Tibial artery (tissue), 4 donors: ENCODE data around the gene COL2A1.

Source experiments
- DNase-seq, 2 donors: peaks; one replicate each; pipeline ENCODE4 v3.0.0-alpha.2; 2019
- H3K27ac ChIP-seq, 2 donors: fragments of 200-600 bp; sonication (generic) in 1 of 2; 1 replicate in 1 of 2; 2 replicates in 1 of 2; pipeline ENCODE4 v1.5.1; 2018 to 2019; ENCODE audit warnings: mild to moderate bottlenecking in 1 of 2
- H3K27me3 ChIP-seq, 2 donors: fragments of 200-600 bp; sonication (generic) in 1 of 2; one replicate each; pipeline versions ENCODE4 v1.5.1 to v1.6.0; 2016 to 2019
- H3K36me3 ChIP-seq, 3 donors: fragments of 200-600 bp; sonication (generic) in 2 of 3; one replicate each; pipeline ENCODE4 v1.5.1; 2016 to 2019; ENCODE audit warnings: mild to moderate bottlenecking in 2 of 3
- H3K4me1 ChIP-seq, 4 donors: fragments of 200-600 bp; sonication (generic) in 2 of 4; 1 replicate in 3 of 4; 2 replicates in 1 of 4; pipeline ENCODE4 v1.5.1; 2016 to 2019
- H3K4me3 ChIP-seq, 2 donors: fragments of 200-600 bp; sonication (generic) in 1 of 2; 1 replicate in 1 of 2; 2 replicates in 1 of 2; pipeline ENCODE4 v1.5.1; 2018 to 2019; ENCODE audit warnings: mild to moderate bottlenecking in 2 of 2
- H3K9me3 ChIP-seq, 3 donors: fragments of 200-600 bp; sonication (generic) in 1 of 3; one replicate each; pipeline ENCODE4 v1.5.1; 2016 to 2019
- CTCF ChIP-seq, 2 experiments: fragments of 200-600 bp in 1 of 2; fragments of 450-650 bp in 1 of 2; IDR thresholded peaks; one replicate each; pipeline ENCODE4 v1.5.1; 2017 to 2019; ENCODE audit warnings: antibody characterized with exemption in 2 of 2, mild to moderate bottlenecking in 1 of 2, moderate library complexity in 1 of 2
- intact Hi-C: fragments of 100-400 bp; cut with DNase I; formaldehyde crosslinking; loops from one replicate; pipeline ENCODE4 v1.15.0; 2023; ENCODE audit warnings: low total_unique reads

The COL2A1 gene

GRCh38 chr12:48029491-48030172 is 25.4 kb upstream of the COL2A1 start:
- Histone ChIP-seq H3K9me3 (no peaks in the 10 kb centered on the region), H3K4me1 (no peaks in the 10 kb centered on the region), H3K4me3 (no peak overlapping the region), H3K27ac (no peak overlapping the region), H3K27me3 (peaks cover 0 to 3% of the 10 kb centered on the region in 2 donors), H3K36me3 (no peaks in the 10 kb centered on the region)
- TF ChIP-seq CTCF (IDR thresholded peaks at IDR 0.05): no peak
- intact Hi-C loops: no loop called here
- DNase-seq: no peak

GRCh38 chr12:48028541-48029431 is 24.5 kb upstream of the COL2A1 start:
- intact Hi-C loops: no loop called here
- no peak overlapping the region for H3K27ac ChIP-seq
- H3K4me1 ChIP-seq: no peaks in the 10 kb centered on the region
- no peak overlapping the region for H3K4me3 ChIP-seq
- no peaks in the 10 kb centered on the region for H3K36me3 ChIP-seq
- no peaks in the 10 kb centered on the region for H3K9me3 ChIP-seq
- no peak for TF ChIP-seq CTCF (IDR thresholded peaks at IDR 0.05)
- DNase-seq: no peak
- peaks cover 0 to 3% of the 10 kb centered on the region in 2 donors for H3K27me3 ChIP-seq

GRCh38 chr12:48027183-48028002 is 23.1 kb upstream of the COL2A1 start:
- TF ChIP-seq CTCF (IDR thresholded peaks at IDR 0.05): no peak
- Histone ChIP-seq H3K9me3 (no peaks in the 10 kb centered on the region), H3K36me3 (no peaks in the 10 kb centered on the region), H3K4me1 (no peaks in the 10 kb centered on the region), H3K27ac (no peak overlapping the region), H3K27me3 (peaks cover 0 to 12% of the 10 kb centered on the region in 2 donors), H3K4me3 (no peak overlapping the region)
- DNase-seq: no peak
- intact Hi-C loops: no loop called here

GRCh38 chr12:48026060-48026827 is 22.0 kb upstream of the COL2A1 start:
- DNase-seq: no peak
- no peak for TF ChIP-seq CTCF (IDR thresholded peaks at IDR 0.05)
- H3K27ac ChIP-seq: no peak overlapping the region
- no peaks in the 10 kb centered on the region for H3K9me3 ChIP-seq
- no peaks in the 10 kb centered on the region for H3K4me1 ChIP-seq
- intact Hi-C loops: no loop called here
- peaks cover 0 to 19% of the 10 kb centered on the region in 2 donors for H3K27me3 ChIP-seq
- H3K36me3 ChIP-seq: no peaks in the 10 kb centered on the region
- no peak overlapping the region for H3K4me3 ChIP-seq

- Histone ChIP-seq H3K36me3 (no peaks in the 10 kb centered on the region), H3K4me1 (no peaks in the 10 kb centered on the region), H3K4me3 (no peak overlapping the region), H3K27ac (no peak overlapping the region), H3K27me3 (peaks cover 0 to 24% of the 10 kb centered on the region in 2 donors), H3K9me3 (no peaks in the 10 kb centered on the region)
- no peak for TF ChIP-seq CTCF (IDR thresholded peaks at IDR 0.05)
- no peak for DNase-seq
- intact Hi-C loops: no loop called here
These were observed 21.0 kb upstream of the COL2A1 start for GRCh38 chr12:48025281-48025680.
